Smooth muscle cell (in vitro differentiated cells): ENCODE data around the gene VPS35L. TPM values are rescaled to one million over a fixed set of nuclear protein-coding genes. Genes with fewer than 3 reads are reported as not detected.

Experiments used
- DNase-seq: peaks from one replicate; lab custom pipeline; 2025; ENCODE audit not compliant: unreplicated experiment; lab: John Stamatoyannopoulos, UW
- H2AFZ ChIP-seq: fragments of 200-600 bp; sonication (generic); 2 replicates; pipeline ENCODE4 v1.6.0; 2016; ENCODE audit warnings: antibody characterized with exemption, low read depth, mild to moderate bottlenecking
- H3F3A ChIP-seq: fragments of 200-600 bp; sonication (generic); 2 replicates; pipeline ENCODE4 v1.6.0; 2017; ENCODE audit warnings: antibody characterized with exemption, low read depth
- H3K27ac ChIP-seq: fragments of 200-600 bp; sonication (generic); 2 replicates; pipeline ENCODE4 v1.5.1; 2016; ENCODE audit warnings: low read depth, mild to moderate bottlenecking
- H3K27me3 ChIP-seq: fragments of 200-600 bp; sonication (generic); 2 replicates; pipeline ENCODE4 v1.6.1; 2016; ENCODE audit warnings: low read depth, mild to moderate bottlenecking
- H3K36me3 ChIP-seq: fragments of 200-600 bp; sonication (generic); 2 replicates; pipeline ENCODE4 v1.5.1; 2016; ENCODE audit warnings: low read depth
- H3K4me1 ChIP-seq: fragments of 200-600 bp; sonication (generic); 2 replicates; pipeline ENCODE4 v1.5.1; 2016; ENCODE audit warnings: low read depth
- H3K4me2 ChIP-seq: fragments of 200-600 bp; sonication (generic); 2 replicates; pipeline ENCODE4 v1.6.0; 2016; ENCODE audit warnings: mild to moderate bottlenecking
- H3K4me3 ChIP-seq: fragments of 200-600 bp; sonication (generic); 2 replicates; pipeline ENCODE4 v1.5.1; 2016; ENCODE audit warnings: mild to moderate bottlenecking
- H3K79me2 ChIP-seq: fragments of 200-600 bp; sonication (generic); 2 replicates; pipeline ENCODE4 v1.6.0; 2016; ENCODE audit warnings: low read depth, mild to moderate bottlenecking
- H3K9ac ChIP-seq: fragments of 200-600 bp; sonication (generic); 2 replicates; pipeline ENCODE4 v1.6.0; 2016; ENCODE audit warnings: low read depth
- H3K9me3 ChIP-seq: fragments of 200-600 bp; sonication (generic); replicated peaks from 2 replicates; pipeline ENCODE4 v1.5.1; 2016; ENCODE audit warnings: low read depth
- H4K20me1 ChIP-seq: fragments of 200-600 bp; sonication (generic); 2 replicates; pipeline ENCODE4 v1.6.0; 2016; ENCODE audit warnings: low read depth
- CTCF ChIP-seq: fragments of 200-600 bp; sonication (generic); IDR thresholded peaks from 2 replicates; pipeline ENCODE4 v1.5.1; 2017; ENCODE audit warnings: borderline replicate concordance, mild to moderate bottlenecking, antibody characterized with exemption; ENCODE audit not compliant: insufficient read depth, poor library complexity, severe bottlenecking
- WGBS: methylation state at CpG from one replicate; pipeline ENCODE4 v1.1.7; 2016; ENCODE audit warnings: low lambda C conversion rate; 5-methylcytosine and 5-hydroxymethylcytosine counted together
- polyA plus RNA-seq: library from polyadenylated mRNA; unstranded; fragments of >200 nt; fragmentation: Nextera tagmentation; extraction: Ambion mirVana; gene quantifications from 2 replicates; pipeline ENCODE4 v1.2.1, GENCODE V29; 2016
- total RNA-seq: library from RNA; depleted of rRNA; stranded (reverse); fragments of >200 nt; gene quantifications from 2 replicates; pipeline ENCODE4 v1.2.3, GENCODE V29; 2014

VPS35L gene
- total and polyA plus RNA-seq, 2 experiments from 2014 or later, result 46.7 to 47.4 TPM

GRCh38 chr16:19707569-19708295 is 152.2 kb downstream of the VPS35L start:
- no peaks in the 10 kb centered on the region for H3K27me3 ChIP-seq
- H3F3A ChIP-seq, result no peaks in the 10 kb centered on the region
- H2AFZ ChIP-seq, result no peak overlapping the region
- no peak for DNase-seq
- peaks cover 6% of the 10 kb centered on the region for H3K36me3 ChIP-seq
- peaks cover 7% of the 10 kb centered on the region for H3K4me1 ChIP-seq
- no peak overlapping the region for H3K4me3 ChIP-seq
- no peak overlapping the region for H3K27ac ChIP-seq
- H3K79me2 ChIP-seq, result no peaks in the 10 kb centered on the region
- no peak overlapping the region for H3K9ac ChIP-seq
- no peak overlapping the region for H3K4me2 ChIP-seq
- WGBS, result 90% methylated on average over 12 of the region's 22 CpGs
- H3K9me3 ChIP-seq, result no peaks in the 10 kb centered on the region
- TF ChIP-seq CTCF, result no peak
- no peaks in the 10 kb centered on the region for H4K20me1 ChIP-seq

GRCh38 chr16:19708296-19709205 is 153.0 kb downstream of the VPS35L start:
- Histone ChIP-seq H3K4me2 (no peak overlapping the region), H3K4me3 (no peak overlapping the region), H3K9me3 (no peaks in the 10 kb centered on the region), H3K79me2 (peaks cover 3% of the 10 kb centered on the region), H3K27me3 (no peaks in the 10 kb centered on the region), H3K27ac (no peak overlapping the region), H3K4me1 (peaks cover 7% of the 10 kb centered on the region), H3K36me3 (peaks cover 4% of the 10 kb centered on the region), H2AFZ (no peak overlapping the region), H3K9ac (no peak overlapping the region), H4K20me1 (peaks cover 2% of the 10 kb centered on the region), H3F3A (no peaks in the 10 kb centered on the region)
- 74% methylated on average over 18 of the region's 18 CpGs for WGBS
- no peak for TF ChIP-seq CTCF
- no peak for DNase-seq

GRCh38 chr16:19709381-19710136 is 154.1 kb downstream of the VPS35L start:
- Histone ChIP-seq H3F3A (no peaks in the 10 kb centered on the region), H4K20me1 (peaks cover 4% of the 10 kb centered on the region), H3K79me2 (peaks cover 5% of the 10 kb centered on the region), H3K36me3 (no peaks in the 10 kb centered on the region), H3K4me2 (no peak overlapping the region), H2AFZ (no peak overlapping the region), H3K4me3 (no peak overlapping the region), H3K4me1 (peaks cover 7% of the 10 kb centered on the region), H3K27me3 (no peaks in the 10 kb centered on the region), H3K9ac (no peak overlapping the region), H3K9me3 (no peaks in the 10 kb centered on the region), H3K27ac (no peak overlapping the region)
- WGBS, result 97% methylated on average over 22 of the region's 22 CpGs
- TF ChIP-seq CTCF, result no peak
- no peak for DNase-seq
